ENCODE measurements around the gene LCE1A.

Gene LCE1A

GRCh38 chr1:152827173-152827572, at the start of gene LCE1A:
Gene LCE1A, plus strand, starts transcription at chr1:152827473. Its CDS starts 0 bp downstream, at chr1:152827473.
- DNase-seq: no peak

- DNase-seq: no peak
Measured at GRCh38 chr1:152777510-152778137, 49.6 kb upstream of the LCE1A start.

- no peak for DNase-seq
Measured at GRCh38 chr1:152783095-152783494, 44.2 kb upstream of the LCE1A start.

- DNase-seq: no peak
Measured at GRCh38 chr1:152786077-152786476, 41.2 kb upstream of the LCE1A start, which contains the start of gene LCE1E. Gene LCE1E, plus strand, starts transcription at chr1:152786257. Its CDS starts 1,043 bp downstream, at chr1:152787300.

GRCh38 chr1:152795686-152796085, 31.6 kb upstream of the LCE1A start:
- no peak for DNase-seq

- DNase-seq: no peak
Measured at GRCh38 chr1:152796421-152796820, 30.9 kb upstream of the LCE1A start, which contains the start of gene LCE1D. Gene LCE1D, plus strand, starts transcription at chr1:152796721. Its CDS starts 1,074 bp downstream, at chr1:152797795.

GRCh38 chr1:152801333-152801732, 25.9 kb upstream of the LCE1A start:
- DNase-seq: no peak

- DNase-seq: no peak
Measured at GRCh38 chr1:152806576-152806975, 20.7 kb upstream of the LCE1A start, which contains the start of gene LCE1C. Gene LCE1C, minus strand, starts transcription at chr1:152806651. Its CDS starts 1,173 bp downstream, at chr1:152805478.

GRCh38 chr1:152811050-152811449, 16.2 kb upstream of the LCE1A start:
- DNase-seq: no peak

- DNase-seq: no peak
Measured at GRCh38 chr1:152811671-152812070, 15.6 kb upstream of the LCE1A start, which contains the start of gene LCE1B. Gene LCE1B, plus strand, starts transcription at chr1:152811971. Its CDS starts 476 bp downstream, at chr1:152812447.

GRCh38 chr1:152817309-152817708, 10.0 kb upstream of the LCE1A start:
- no peak for DNase-seq

- DNase-seq: no peak
Measured at GRCh38 chr1:152823294-152823693, 4.0 kb upstream of the LCE1A start.

- DNase-seq: no peak
Measured at GRCh38 chr1:152824964-152825363, 2.3 kb upstream of the LCE1A start.

- no peak for DNase-seq
Measured at GRCh38 chr1:152836870-152837269, 9.6 kb downstream of the LCE1A start.

GRCh38 chr1:152842556-152842955, 15.3 kb downstream of the LCE1A start, which contains the start of gene LCE6A:
Gene LCE6A, plus strand, starts transcription at chr1:152842856. Its CDS starts 665 bp downstream, at chr1:152843521.
- no peak for DNase-seq

- no peak for DNase-seq
Measured at GRCh38 chr1:152855661-152856060, 28.4 kb downstream of the LCE1A start.

GRCh38 chr1:152858062-152858461, 30.8 kb downstream of the LCE1A start:
- no peak for DNase-seq

- no peak for DNase-seq
Measured at GRCh38 chr1:152859696-152860095, 32.4 kb downstream of the LCE1A start, which contains the start of gene LCE7A. Gene LCE7A, plus strand, starts transcription at chr1:152859996. Its CDS starts 702 bp downstream, at chr1:152860698.

- DNase-seq: no peak
Measured at GRCh38 chr1:152860129-152860528, 32.9 kb downstream of the LCE1A start.

GRCh38 chr1:152861374-152861773, 34.1 kb downstream of the LCE1A start:
- no peak for DNase-seq

GRCh38 chr1:152864443-152864842, 37.2 kb downstream of the LCE1A start:
- DNase-seq: no peak

- DNase-seq: no peak
Measured at GRCh38 chr1:152866321-152866720, 39.0 kb downstream of the LCE1A start.

GRCh38 chr1:152869808-152870419, 42.6 kb downstream of the LCE1A start:
- peak; percentile 41 for DNase-seq

All from stimulated activated CD4-positive, alpha-beta T cell treated with anti-CD3 and anti-CD28 coated beads, Interleukin-4, amount 100 ng/mL, for 1 hour (primary cell).